ENCODE results near the gene CDKN1C.

CDKN1C gene

GRCh38 chr11:2846056-2846455 is 39.5 kb downstream of the CDKN1C start:
- TF ChIP-seq PPARA (CRISPR knock-in tag; IDR thresholded peaks at IDR 0.05; ENCODE audit: borderline replicate concordance) (no peak), TOX (CRISPR knock-in tag; IDR thresholded peaks at IDR 0.05; ENCODE audit: borderline replicate concordance) (no peak), GLIS3 (CRISPR knock-in tag; IDR thresholded peaks at IDR 0.05) (no peak), ARNTL (CRISPR knock-in tag; IDR thresholded peaks at IDR 0.05; ENCODE audit: borderline replicate concordance, low read depth) (no peak), ZFP30 (CRISPR knock-in tag; IDR thresholded peaks at IDR 0.05) (no peak), OSR1 (CRISPR knock-in tag; IDR thresholded peaks at IDR 0.05) (no peak), BACH2 (CRISPR knock-in tag; IDR thresholded peaks at IDR 0.05; ENCODE audit: borderline replicate concordance) (no peak), CSRNP3 (CRISPR knock-in tag; IDR thresholded peaks at IDR 0.05) (no peak), ZNF565 (CRISPR knock-in tag; conservative IDR thresholded peaks at IDR 0.05; ENCODE audit: low read depth) (no peak), TSHZ2 (CRISPR knock-in tag; IDR thresholded peaks at IDR 0.05) (no peak), POU6F1 (CRISPR knock-in tag; IDR thresholded peaks at IDR 0.05; ENCODE audit: borderline replicate concordance, low read depth) (no peak)
- no peak; the same call in 2 of the 3 replicates for ATAC-seq

GRCh38 chr11:2844996-2845395 is 40.6 kb downstream of the CDKN1C start:
- TF ChIP-seq CSRNP3 (CRISPR knock-in tag; IDR thresholded peaks at IDR 0.05), result no peak
- TF ChIP-seq ZNF8 (CRISPR knock-in tag; IDR thresholded peaks at IDR 0.05), result no peak
- no peak for TF ChIP-seq ARNTL (CRISPR knock-in tag; IDR thresholded peaks at IDR 0.05; ENCODE audit: borderline replicate concordance, low read depth)
- TF ChIP-seq ISL1 (CRISPR knock-in tag; IDR thresholded peaks at IDR 0.05), result no peak
- TF ChIP-seq ZNF565 (CRISPR knock-in tag; conservative IDR thresholded peaks at IDR 0.05; ENCODE audit: low read depth), result no peak
- TF ChIP-seq CREB5 (CRISPR knock-in tag; IDR thresholded peaks at IDR 0.05; ENCODE audit: low read depth), result no peak
- no peak for TF ChIP-seq PPARA (CRISPR knock-in tag; IDR thresholded peaks at IDR 0.05; ENCODE audit: borderline replicate concordance)
- TF ChIP-seq PATZ1 (CRISPR knock-in tag; IDR thresholded peaks at IDR 0.05; ENCODE audit: borderline replicate concordance), result no peak
- TF ChIP-seq OSR1 (CRISPR knock-in tag; IDR thresholded peaks at IDR 0.05), result no peak
- TF ChIP-seq TCF4 (CRISPR knock-in tag; IDR thresholded peaks at IDR 0.05; ENCODE audit: borderline replicate concordance), result no peak
- TF ChIP-seq ZFP3 (CRISPR knock-in tag; IDR thresholded peaks at IDR 0.05), result no peak
- TF ChIP-seq ZNF70 (CRISPR knock-in tag; IDR thresholded peaks at IDR 0.05), result no peak
- no peak for TF ChIP-seq BACH2 (CRISPR knock-in tag; IDR thresholded peaks at IDR 0.05; ENCODE audit: borderline replicate concordance)
- TF ChIP-seq CSDC2 (CRISPR knock-in tag; IDR thresholded peaks at IDR 0.05), result no peak
- no peak for TF ChIP-seq SNAI2 (CRISPR knock-in tag; IDR thresholded peaks at IDR 0.05)
- TF ChIP-seq RARB (CRISPR knock-in tag; IDR thresholded peaks at IDR 0.05), result no peak
- no peak for TF ChIP-seq ESRRG (CRISPR knock-in tag; IDR thresholded peaks at IDR 0.05)
- no peak for TF ChIP-seq ZC3H10 (CRISPR knock-in tag; IDR thresholded peaks at IDR 0.05)
- ATAC-seq, result no peak
